ENCODE measurements around the gene MRPL24. TPM values are rescaled to one million over a fixed set of nuclear protein-coding genes. Genes with fewer than 3 reads are reported as not detected.

The MRPL24 gene
- total and polyA plus RNA-seq, 10 of the 15 experiments (the other 5 are each of a cell fraction or from before 2014, with no cell fraction given), result 87.4 to 269 (median 134) TPM

DNA sequence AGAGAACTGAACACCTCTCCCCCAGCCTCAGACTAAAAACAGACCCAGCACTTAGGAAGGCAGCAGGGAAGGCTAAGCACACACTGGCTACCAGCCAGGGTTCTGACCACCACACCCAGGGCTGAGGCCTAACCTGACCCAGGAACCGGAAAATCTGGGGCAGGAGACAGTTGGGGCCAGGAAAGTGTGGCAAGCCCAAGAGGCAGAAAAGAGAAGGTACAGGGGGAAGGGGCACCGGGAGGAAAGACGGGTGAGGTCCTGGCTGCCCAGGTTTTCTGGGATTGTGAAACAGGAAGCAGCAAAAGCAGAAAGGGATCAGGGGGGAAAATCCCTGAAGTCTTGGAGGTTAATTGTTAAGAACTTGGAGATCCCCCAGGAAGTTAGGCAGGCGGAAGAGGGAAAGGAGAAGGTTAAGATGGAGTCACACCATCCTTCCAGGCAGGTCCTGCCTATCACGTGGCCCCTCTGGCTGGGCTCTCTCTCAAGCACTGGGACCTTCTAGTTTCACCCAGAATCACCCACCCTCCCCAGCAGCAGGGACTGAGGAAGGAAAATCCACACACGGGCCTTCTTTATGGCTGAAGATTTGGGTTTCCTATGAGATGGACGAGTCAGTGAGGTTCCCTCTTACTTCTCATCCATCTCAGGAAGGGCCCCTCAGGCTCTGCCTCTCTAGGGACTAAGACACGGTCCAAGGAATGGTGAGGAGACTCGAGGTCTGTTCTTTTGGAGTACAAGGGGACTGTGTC lies 8.0 kb upstream of the MRPL24 start (continued):
- TF ChIP-seq ATF7 (IDR thresholded peaks at IDR 0.05; ENCODE audit: low read depth), result no peak
- TF ChIP-seq RB1 (IDR thresholded peaks at IDR 0.05; ENCODE audit: borderline replicate concordance), result no peak
- TF ChIP-seq, protein P1, sequence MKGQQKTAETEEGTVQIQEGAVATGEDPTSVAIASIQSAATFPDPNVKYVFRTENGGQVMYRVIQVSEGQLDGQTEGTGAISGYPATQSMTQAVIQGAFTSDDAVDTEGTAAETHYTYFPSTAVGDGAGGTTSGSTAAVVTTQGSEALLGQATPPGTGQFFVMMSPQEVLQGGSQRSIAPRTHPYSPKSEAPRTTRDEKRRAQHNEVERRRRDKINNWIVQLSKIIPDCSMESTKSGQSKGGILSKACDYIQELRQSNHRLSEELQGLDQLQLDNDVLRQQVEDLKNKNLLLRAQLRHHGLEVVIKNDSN (IDR thresholded peaks at IDR 0.05; ENCODE audit: borderline replicate concordance, extremely low read length, insufficient read depth, low read depth, low read length), result peak; percentile 75
- TF ChIP-seq, protein P2, sequence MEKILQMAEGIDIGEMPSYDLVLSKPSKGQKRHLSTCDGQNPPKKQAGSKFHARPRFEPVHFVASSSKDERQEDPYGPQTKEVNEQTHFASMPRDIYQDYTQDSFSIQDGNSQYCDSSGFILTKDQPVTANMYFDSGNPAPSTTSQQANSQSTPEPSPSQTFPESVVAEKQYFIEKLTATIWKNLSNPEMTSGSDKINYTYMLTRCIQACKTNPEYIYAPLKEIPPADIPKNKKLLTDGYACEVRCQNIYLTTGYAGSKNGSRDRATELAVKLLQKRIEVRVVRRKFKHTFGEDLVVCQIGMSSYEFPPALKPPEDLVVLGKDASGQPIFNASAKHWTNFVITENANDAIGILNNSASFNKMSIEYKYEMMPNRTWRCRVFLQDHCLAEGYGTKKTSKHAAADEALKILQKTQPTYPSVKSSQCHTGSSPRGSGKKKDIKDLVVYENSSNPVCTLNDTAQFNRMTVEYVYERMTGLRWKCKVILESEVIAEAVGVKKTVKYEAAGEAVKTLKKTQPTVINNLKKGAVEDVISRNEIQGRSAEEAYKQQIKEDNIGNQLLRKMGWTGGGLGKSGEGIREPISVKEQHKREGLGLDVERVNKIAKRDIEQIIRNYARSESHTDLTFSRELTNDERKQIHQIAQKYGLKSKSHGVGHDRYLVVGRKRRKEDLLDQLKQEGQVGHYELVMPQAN (conservative IDR thresholded peaks at IDR 0.05), result no peak
- TF ChIP-seq IKZF2 (IDR thresholded peaks at IDR 0.05), result peak; percentile 82 to 83; a peak in 3 of 4 replicates
- peak; percentile 34 for TF ChIP-seq SMAD1 (IDR thresholded peaks at IDR 0.05; ENCODE audit: low read depth, partially characterized antibody)
- 0 out of 2 replicates have a peak, but pooled peaks have one; percentile 44 for TF ChIP-seq HDGF (IDR thresholded peaks at IDR 0.05)
- no peak for TF ChIP-seq MYC (IDR thresholded peaks at IDR 0.05; ENCODE audit: insufficient read depth, insufficient read length, insufficient replicate concordance, low read length, severe bottlenecking)
- no peak for TF ChIP-seq CREB1 (IDR thresholded peaks at IDR 0.05; ENCODE audit: low read depth)
- no peak for TF ChIP-seq NFYA (IDR thresholded peaks at IDR 0.05; ENCODE audit: borderline replicate concordance, low read depth, low read length)
- TF ChIP-seq, protein P3, sequence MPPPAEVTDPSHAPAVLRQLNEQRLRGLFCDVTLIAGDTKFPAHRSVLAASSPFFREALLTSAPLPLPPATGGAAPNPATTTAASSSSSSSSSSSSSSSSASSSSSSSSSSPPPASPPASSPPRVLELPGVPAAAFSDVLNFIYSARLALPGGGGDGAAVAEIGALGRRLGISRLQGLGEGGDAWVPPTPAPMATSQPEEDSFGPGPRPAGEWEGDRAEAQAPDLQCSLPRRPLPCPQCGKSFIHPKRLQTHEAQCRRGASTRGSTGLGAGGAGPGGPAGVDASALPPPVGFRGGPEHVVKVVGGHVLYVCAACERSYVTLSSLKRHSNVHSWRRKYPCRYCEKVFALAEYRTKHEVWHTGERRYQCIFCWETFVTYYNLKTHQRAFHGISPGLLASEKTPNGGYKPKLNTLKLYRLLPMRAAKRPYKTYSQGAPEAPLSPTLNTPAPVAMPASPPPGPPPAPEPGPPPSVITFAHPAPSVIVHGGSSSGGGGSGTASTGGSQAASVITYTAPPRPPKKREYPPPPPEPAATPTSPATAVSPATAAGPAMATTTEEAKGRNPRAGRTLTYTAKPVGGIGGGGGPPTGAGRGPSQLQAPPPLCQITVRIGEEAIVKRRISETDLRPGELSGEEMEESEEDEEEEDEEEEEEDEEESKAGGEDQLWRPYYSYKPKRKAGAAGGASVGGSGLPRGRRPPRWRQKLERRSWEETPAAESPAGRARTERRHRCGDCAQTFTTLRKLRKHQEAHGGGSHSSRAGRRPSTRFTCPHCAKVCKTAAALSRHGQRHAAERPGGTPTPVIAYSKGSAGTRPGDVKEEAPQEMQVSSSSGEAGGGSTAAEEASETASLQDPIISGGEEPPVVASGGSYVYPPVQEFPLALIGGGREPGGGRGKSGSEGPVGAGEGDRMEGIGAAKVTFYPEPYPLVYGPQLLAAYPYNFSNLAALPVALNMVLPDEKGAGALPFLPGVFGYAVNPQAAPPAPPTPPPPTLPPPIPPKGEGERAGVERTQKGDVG (CRISPR knock-in tag; IDR thresholded peaks at IDR 0.05), result no peak
- TF ChIP-seq, protein P4, sequence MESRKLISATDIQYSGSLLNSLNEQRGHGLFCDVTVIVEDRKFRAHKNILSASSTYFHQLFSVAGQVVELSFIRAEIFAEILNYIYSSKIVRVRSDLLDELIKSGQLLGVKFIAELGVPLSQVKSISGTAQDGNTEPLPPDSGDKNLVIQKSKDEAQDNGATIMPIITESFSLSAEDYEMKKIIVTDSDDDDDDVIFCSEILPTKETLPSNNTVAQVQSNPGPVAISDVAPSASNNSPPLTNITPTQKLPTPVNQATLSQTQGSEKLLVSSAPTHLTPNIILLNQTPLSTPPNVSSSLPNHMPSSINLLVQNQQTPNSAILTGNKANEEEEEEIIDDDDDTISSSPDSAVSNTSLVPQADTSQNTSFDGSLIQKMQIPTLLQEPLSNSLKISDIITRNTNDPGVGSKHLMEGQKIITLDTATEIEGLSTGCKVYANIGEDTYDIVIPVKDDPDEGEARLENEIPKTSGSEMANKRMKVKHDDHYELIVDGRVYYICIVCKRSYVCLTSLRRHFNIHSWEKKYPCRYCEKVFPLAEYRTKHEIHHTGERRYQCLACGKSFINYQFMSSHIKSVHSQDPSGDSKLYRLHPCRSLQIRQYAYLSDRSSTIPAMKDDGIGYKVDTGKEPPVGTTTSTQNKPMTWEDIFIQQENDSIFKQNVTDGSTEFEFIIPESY (IDR thresholded peaks at IDR 0.05), result no peak
- no peak for TF ChIP-seq TARDBP (IDR thresholded peaks at IDR 0.05; ENCODE audit: borderline replicate concordance)
- TF ChIP-seq FOXM1 (IDR thresholded peaks at IDR 0.05; ENCODE audit: low read depth, low read length), result no peak
- no peak for TF ChIP-seq SREBF1 (IDR thresholded peaks at IDR 0.05; ENCODE audit: low read length)
- no peak for TF ChIP-seq TCF12 (IDR thresholded peaks at IDR 0.05; ENCODE audit: low read depth, low read length)
- TF ChIP-seq SP1 (IDR thresholded peaks at IDR 0.05; ENCODE audit: low read depth, low read length), result no peak
- TF ChIP-seq MTA2 (IDR thresholded peaks at IDR 0.05; ENCODE audit: low read depth), result 0 out of 2 replicates have a peak, but pooled peaks have one; percentile 16
- TF ChIP-seq SIX5 (IDR thresholded peaks at IDR 0.05; ENCODE audit: low read depth, low read length, severe bottlenecking), result no peak
- no peak for TF ChIP-seq PAX8 (IDR thresholded peaks at IDR 0.05)
- TF ChIP-seq YBX1 (IDR thresholded peaks at IDR 0.05), result no peak
- no peak for TF ChIP-seq LARP7 (IDR thresholded peaks at IDR 0.05)
- TF ChIP-seq TCF7 (IDR thresholded peaks at IDR 0.05; ENCODE audit: borderline replicate concordance), result no peak
- TF ChIP-seq ZNF207 (IDR thresholded peaks at IDR 0.05; ENCODE audit: borderline replicate concordance), result no peak
